H9 (cell line): ENCODE data around the gene C11orf58. TPM values are rescaled to one million over a fixed set of nuclear protein-coding genes. Genes with fewer than 3 reads are reported as not detected.

Experiments used
- DNase-seq: peaks from one replicate; pipeline ENCODE4 v3.0.0-alpha.2; 2017
- H2AFZ ChIP-seq: one replicate; pipeline ENCODE4 v1.6.1; 2013; ENCODE audit warnings: mild to moderate bottlenecking, low read length, control low read depth, moderate library complexity
- H2AK5ac ChIP-seq: 2 replicates; pipeline ENCODE4 v1.6.1; 2013; ENCODE audit warnings: low read length, control low read depth, mixed read lengths; ENCODE audit not compliant: insufficient read length
- H2BK120ac ChIP-seq: one replicate; pipeline ENCODE4 v1.6.1; 2013; ENCODE audit warnings: low read depth, mild to moderate bottlenecking, low read length, control low read depth, inconsistent platforms; ENCODE audit not compliant: poor library complexity, severe bottlenecking
- H2BK12ac ChIP-seq: 2 replicates; pipeline ENCODE4 v1.6.1; 2013; ENCODE audit warnings: low read length, control low read depth, mixed read lengths, low read depth; ENCODE audit not compliant: insufficient read length
- H2BK15ac ChIP-seq: 2 replicates; pipeline ENCODE4 v1.6.1; 2013; ENCODE audit warnings: low read depth, low read length, control low read depth
- H2BK20ac ChIP-seq: one replicate; pipeline ENCODE4 v1.6.1; 2013; ENCODE audit warnings: low read depth, mild to moderate bottlenecking, low read length, control low read depth, inconsistent platforms; ENCODE audit not compliant: poor library complexity, severe bottlenecking
- H2BK5ac ChIP-seq: 2 replicates; pipeline ENCODE4 v1.6.1; 2013; ENCODE audit warnings: low read length, control low read depth, mixed read lengths; ENCODE audit not compliant: insufficient read length
- H3K14ac ChIP-seq: 2 replicates; pipeline ENCODE4 v1.6.1; 2013; ENCODE audit warnings: low read length, control low read depth; ENCODE audit not compliant: insufficient read depth
- H3K18ac ChIP-seq: 2 replicates; pipeline ENCODE4 v1.6.1; 2013; ENCODE audit warnings: low read depth, mild to moderate bottlenecking, mixed read lengths, low read length, control low read depth; ENCODE audit not compliant: insufficient read length
- H3K23ac ChIP-seq: 2 replicates; pipeline ENCODE4 v1.6.1; 2013; ENCODE audit warnings: low read length, control low read depth, mixed read lengths, low read depth; ENCODE audit not compliant: insufficient read length
- H3K23me2 ChIP-seq: 2 replicates; pipeline ENCODE4 v1.6.1; 2013; ENCODE audit warnings: low read depth, mild to moderate bottlenecking, mixed read lengths, low read length, control low read depth; ENCODE audit not compliant: insufficient read length, poor library complexity, severe bottlenecking
- H3K27ac ChIP-seq: 2 replicates; pipeline ENCODE4 v1.5.1; 2013; ENCODE audit warnings: low read length, control low read depth, mixed read lengths, low read depth; ENCODE audit not compliant: insufficient read length
- H3K27me3 ChIP-seq: 2 replicates; pipeline ENCODE4 v1.6.1; 2013; ENCODE audit warnings: low read length, control low read depth, inconsistent platforms; ENCODE audit not compliant: insufficient read depth
- H3K4ac ChIP-seq: 2 replicates; pipeline ENCODE4 v1.6.1; 2013; ENCODE audit warnings: low read depth, mild to moderate bottlenecking, control low read depth, inconsistent platforms, low read length, moderate library complexity
- H3K4me1 ChIP-seq: 2 replicates; pipeline ENCODE4 v1.6.1; 2013; ENCODE audit warnings: low read length, control low read depth, inconsistent platforms; ENCODE audit not compliant: insufficient read depth
- H3K4me2 ChIP-seq: 2 replicates; pipeline ENCODE4 v1.6.1; 2013; ENCODE audit warnings: low read length, control low read depth, mixed read lengths; ENCODE audit not compliant: insufficient read length, insufficient read depth
- H3K56ac ChIP-seq: 2 replicates; pipeline ENCODE4 v1.6.1; 2013; ENCODE audit warnings: low read depth, mild to moderate bottlenecking, mixed read lengths, low read length, control low read depth; ENCODE audit not compliant: insufficient read length
- H3K79me1 ChIP-seq: 2 replicates; pipeline ENCODE4 v1.6.1; 2013; ENCODE audit warnings: low read depth, mild to moderate bottlenecking, moderate library complexity, low read length, control low read depth, inconsistent platforms; ENCODE audit not compliant: insufficient read depth, poor library complexity, severe bottlenecking
- H3K79me2 ChIP-seq: 2 replicates; pipeline ENCODE4 v1.6.1; 2013; ENCODE audit warnings: low read length, control low read depth, inconsistent platforms; ENCODE audit not compliant: insufficient read depth
- H3K9ac ChIP-seq: 2 replicates; pipeline ENCODE4 v1.6.1; 2013; ENCODE audit warnings: low read length, control low read depth, mixed read lengths; ENCODE audit not compliant: insufficient read length; ENCODE audit errors: extremely low read depth
- H3K9me3 ChIP-seq: one replicate; pipeline ENCODE4 v1.6.1; 2013; ENCODE audit warnings: low read depth, low read length, inconsistent platforms; ENCODE audit not compliant: control insufficient read depth
- H3T11ph ChIP-seq: one replicate; pipeline ENCODE4 v1.6.1; 2013; ENCODE audit warnings: mild to moderate bottlenecking, low read length, control low read depth, inconsistent platforms
- H4K20me1 ChIP-seq: one replicate; pipeline ENCODE4 v1.6.1; 2013; ENCODE audit not compliant: control insufficient read depth, insufficient read length, insufficient read depth
- H4K5ac ChIP-seq: 2 replicates; pipeline ENCODE4 v1.6.1; 2013; ENCODE audit warnings: low read depth, mild to moderate bottlenecking, mixed read lengths, low read length, control low read depth; ENCODE audit not compliant: insufficient read length
- H4K8ac ChIP-seq: replicated peaks from 2 replicates; pipeline ENCODE4 v1.6.1; 2013; ENCODE audit warnings: low read length, control low read depth, mixed read lengths, low read depth; ENCODE audit not compliant: insufficient read length
- H4K91ac ChIP-seq: 2 replicates; pipeline ENCODE4 v1.6.1; 2013; ENCODE audit warnings: low read depth, mild to moderate bottlenecking, moderate library complexity, mixed read lengths, low read length, control low read depth; ENCODE audit not compliant: insufficient read length
- H3K27ac Mint-ChIP-seq, 3 experiments: 2 replicates in 2 of 3; 3 replicates in 1 of 3; pipeline ENCODE4 v1.8.0; 2020 to 2021; ENCODE audit warnings: mixed read lengths in 3 of 3, mild to moderate bottlenecking in 1 of 3, moderate library complexity in 1 of 3
- H3K27me3 Mint-ChIP-seq: 2 replicates; pipeline ENCODE4 v1.8.0; 2021; ENCODE audit warnings: low read depth, mild to moderate bottlenecking, moderate library complexity, mixed read lengths
- H3K36me3 Mint-ChIP-seq, 3 experiments: 2 replicates in 2 of 3; 3 replicates in 1 of 3; pipeline ENCODE4 v1.8.0; 2020 to 2021; ENCODE audit warnings: low read depth in 3 of 3, mixed read lengths in 3 of 3; ENCODE audit not compliant: insufficient read depth in 1 of 3
- H3K4me1 Mint-ChIP-seq, 2 experiments: 2 replicates each; pipeline ENCODE4 v1.8.0; 2020; ENCODE audit warnings: mixed read lengths in 2 of 2
- H3K4me3 Mint-ChIP-seq, 2 experiments: 2 replicates in 1 of 2; 3 replicates in 1 of 2; pipeline ENCODE4 v1.8.0; 2020 to 2021; ENCODE audit warnings: mild to moderate bottlenecking in 2 of 2, mixed read lengths in 2 of 2, moderate library complexity in 1 of 2
- H3K9me3 Mint-ChIP-seq, 2 experiments: 2 replicates in 1 of 2; 3 replicates in 1 of 2; pipeline ENCODE4 v1.8.0; 2020; ENCODE audit warnings: mild to moderate bottlenecking in 2 of 2, mixed read lengths in 2 of 2, moderate library complexity in 1 of 2
- WGBS: extraction: QIAGEN DNeasy Blood & Tissue Kit; methylation state at CpG from one replicate; pipeline ENCODE4 v1.1.7; 2013; ENCODE audit warnings: missing lambda C conversion rate, low lambda C conversion rate, mixed read lengths; ENCODE audit not compliant: insufficient read length; ENCODE audit errors: extremely low coverage; 5-methylcytosine and 5-hydroxymethylcytosine counted together
- total RNA-seq: library from RNA; stranded (reverse); gene quantifications from 2 replicates; pipeline ENCODE4 v1.2.1, GENCODE V29; 2021
- TF ChIP-seq, protein P1 (sequence below): fragments of 200-600 bp; sonication (generic); conservative IDR thresholded peaks from 3 replicates; pipeline ENCODE4 v1.8.0; 2021; ENCODE audit warnings: antibody characterized with exemption, mild to moderate bottlenecking

Gene C11orf58
- total RNA-seq, 1 experiment from 2014 or later: 169 TPM

- no peak overlapping the region for H3K18ac ChIP-seq
- Mint-ChIP-seq H3K27ac (peak overlapping the region in 1 of 3 experiments; percentile 7; a peak in 1 of 7 replicates), H3K4me1 (peaks cover 9 to 10% of the 10 kb centered on the region in 2 experiments), H3K9me3 (peaks cover 0 to 3% of the 10 kb centered on the region in 2 experiments; a peak in 2 of 5 replicates), H3K27me3 (no peaks in the 10 kb centered on the region; the same call in 1 of the 2 replicates), H3K36me3 (peaks cover 0 to 3% (median 0%) of the 10 kb centered on the region in 3 experiments; a peak in 2 of 7 replicates), H3K4me3 (no peak overlapping the region)
- H2AFZ ChIP-seq: no peak overlapping the region
- H4K91ac ChIP-seq: no peak overlapping the region
- no peak overlapping the region for H4K8ac ChIP-seq
- no peak overlapping the region for H3K56ac ChIP-seq
- no peaks in the 10 kb centered on the region for H3K23me2 ChIP-seq
- no peaks in the 10 kb centered on the region for H4K20me1 ChIP-seq
- no peak overlapping the region for H3K27ac ChIP-seq
- no peak overlapping the region for H2BK20ac ChIP-seq
- no peak overlapping the region for H4K5ac ChIP-seq
- H3K23ac ChIP-seq: no peak overlapping the region
- DNase-seq: no peak
- WGBS: no CpG with 5 or more reads among the region's 1 CpG
- H2BK12ac ChIP-seq: no peak overlapping the region
- H3K4me1 ChIP-seq: peaks cover 7% of the 10 kb centered on the region; the same call in 1 of the 2 replicates
- no peak overlapping the region for H2BK120ac ChIP-seq
- H3K79me2 ChIP-seq: no peaks in the 10 kb centered on the region
- H3T11ph ChIP-seq: no peak overlapping the region
- H3K4ac ChIP-seq: no peak overlapping the region
- TF ChIP-seq, protein P1, sequence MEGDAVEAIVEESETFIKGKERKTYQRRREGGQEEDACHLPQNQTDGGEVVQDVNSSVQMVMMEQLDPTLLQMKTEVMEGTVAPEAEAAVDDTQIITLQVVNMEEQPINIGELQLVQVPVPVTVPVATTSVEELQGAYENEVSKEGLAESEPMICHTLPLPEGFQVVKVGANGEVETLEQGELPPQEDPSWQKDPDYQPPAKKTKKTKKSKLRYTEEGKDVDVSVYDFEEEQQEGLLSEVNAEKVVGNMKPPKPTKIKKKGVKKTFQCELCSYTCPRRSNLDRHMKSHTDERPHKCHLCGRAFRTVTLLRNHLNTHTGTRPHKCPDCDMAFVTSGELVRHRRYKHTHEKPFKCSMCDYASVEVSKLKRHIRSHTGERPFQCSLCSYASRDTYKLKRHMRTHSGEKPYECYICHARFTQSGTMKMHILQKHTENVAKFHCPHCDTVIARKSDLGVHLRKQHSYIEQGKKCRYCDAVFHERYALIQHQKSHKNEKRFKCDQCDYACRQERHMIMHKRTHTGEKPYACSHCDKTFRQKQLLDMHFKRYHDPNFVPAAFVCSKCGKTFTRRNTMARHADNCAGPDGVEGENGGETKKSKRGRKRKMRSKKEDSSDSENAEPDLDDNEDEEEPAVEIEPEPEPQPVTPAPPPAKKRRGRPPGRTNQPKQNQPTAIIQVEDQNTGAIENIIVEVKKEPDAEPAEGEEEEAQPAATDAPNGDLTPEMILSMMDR: no peak
- no peak overlapping the region for H3K14ac ChIP-seq
- no peaks in the 10 kb centered on the region for H3K27me3 ChIP-seq
- no peaks in the 10 kb centered on the region for H3K9me3 ChIP-seq
- no peak overlapping the region for H3K9ac ChIP-seq
- no peak overlapping the region for H3K4me2 ChIP-seq
- no peak overlapping the region for H2BK5ac ChIP-seq
- no peak overlapping the region for H2BK15ac ChIP-seq
- H2AK5ac ChIP-seq: no peak overlapping the region
- H3K79me1 ChIP-seq: no peaks in the 10 kb centered on the region
Measured at GRCh38 chr11:16690086-16690485, 48.4 kb upstream of the C11orf58 start.
